GM18861 (cell line): ENCODE measurements around the gene ADAD2.

ENCODE experiments used
- ATAC-seq: cut with Tn5 transposase; IDR thresholded peaks from one replicate; pipeline ENCODE4 v1.9.1; 2021; ENCODE audit not compliant: unreplicated experiment

Gene ADAD2

GRCh38 chr16:84176192-84177053 is 14.5 kb upstream of the ADAD2 start:
- no peak for ATAC-seq

GRCh38 chr16:84177741-84178073 is 13.2 kb upstream of the ADAD2 start:
- no peak for ATAC-seq

GRCh38 chr16:84178146-84178765 is 12.7 kb upstream of the ADAD2 start:
- ATAC-seq, result no peak

- ATAC-seq, result no peak
These were observed 11.9 kb upstream of the ADAD2 start for GRCh38 chr16:84178892-84179611.

GRCh38 chr16:84179612-84180320 is 11.2 kb upstream of the ADAD2 start:
- ATAC-seq, result no peak

GRCh38 chr16:84180519-84181140 is 10.3 kb upstream of the ADAD2 start:
- ATAC-seq, result no peak

GRCh38 chr16:84181144-84181915 is 9.6 kb upstream of the ADAD2 start:
- no peak for ATAC-seq

GRCh38 chr16:84182104-84182503 is 8.9 kb upstream of the ADAD2 start:
- ATAC-seq, result no peak

GRCh38 chr16:84182680-84183571 is 8.0 kb upstream of the ADAD2 start:
- no peak for ATAC-seq

GRCh38 chr16:84183572-84183875 is 7.4 kb upstream of the ADAD2 start:
- no peak for ATAC-seq

GRCh38 chr16:84183911-84184591 is 6.9 kb upstream of the ADAD2 start:
- no peak for ATAC-seq

- ATAC-seq, result no peak
These were observed 6.2 kb upstream of the ADAD2 start for GRCh38 chr16:84184775-84185174.

- ATAC-seq, result peak; percentile 91
These were observed 4.1 kb upstream of the ADAD2 start, which contains the start of gene TAF1C for GRCh38 chr16:84186685-84187437. Gene TAF1C (minus strand): TSS chr16:84187057. CDS start chr16:84184988, 2,069 bp downstream.

GRCh38 chr16:84191466-84191865 is 509 bp downstream of the ADAD2 start:
- ATAC-seq, result no peak

GRCh38 chr16:84193480-84193879 is 2.5 kb downstream of the ADAD2 start:
- ATAC-seq, result no peak

GRCh38 chr16:84194018-84194417 is 3.1 kb downstream of the ADAD2 start:
- ATAC-seq, result no peak

- ATAC-seq, result no peak
These were observed 3.7 kb downstream of the ADAD2 start for GRCh38 chr16:84194470-84195200.
